GM10248 (cell line): ENCODE measurements around the gene NAP1L5.

Source experiments
- CTCF ChIA-PET: fragments of 300-600 bp; sonication (Branson Sonifier 250); formaldehyde crosslinking; extraction: SDS; loops from one replicate; lab custom pipeline; 2021; ENCODE audit warnings: antibody characterized with exemption; lab: Yijun Ruan, JAX
- POLR2A ChIA-PET: fragments of 350-650 bp; sonication (Branson Sonifier 250); formaldehyde crosslinking; extraction: SDS; loops from one replicate; lab custom pipeline; 2020; ENCODE audit warnings: antibody characterized with exemption; lab: Yijun Ruan, JAX
- DNase-seq: peaks from one replicate; pipeline ENCODE4 v3.0.0; 2012; ENCODE audit errors: extremely low spot score
- CTCF ChIP-seq: IDR thresholded peaks from 2 replicates; pipeline ENCODE4 v1.5.1; 2012; ENCODE audit warnings: mild to moderate bottlenecking, low read depth; ENCODE audit errors: extremely low read depth, missing control alignments, control extremely low read depth

The NAP1L5 gene

GRCh38 chr4:88649716-88650115 lies 47.9 kb downstream of the NAP1L5 start:
- no peak for DNase-seq
- POLR2A ChIA-PET: no interaction called here
- no peak for TF ChIP-seq CTCF
- CTCF ChIA-PET: interaction anchor here (1.4 to 3.0 kb wide), 2 partner anchors 10 to 23 kb away, joined by 7 to 9 read pairs; no protein-coding TSS in a partner anchor

GRCh38 chr4:88646528-88647280 lies 50.9 kb downstream of the NAP1L5 start:
- TF ChIP-seq CTCF: no peak
- no peak for DNase-seq
- POLR2A ChIA-PET: no interaction called here
- CTCF ChIA-PET: interaction anchor here (0.8 to 1.3 kb wide), 3 partner anchors 9 to 107 kb away, joined by 3 read pairs; no protein-coding TSS in a partner anchor

GRCh38 chr4:88645994-88646393 lies 51.6 kb downstream of the NAP1L5 start:
- ChIA-PET POLR2A (no interaction called here), CTCF (interaction anchor here (0.8 to 1.3 kb wide), 2 partner anchors 8 to 106 kb away, joined by 3 read pairs; no protein-coding TSS in a partner anchor)
- no peak for TF ChIP-seq CTCF
- no peak for DNase-seq
